HepG2 (cell line): ENCODE measurements around the gene RPL41. TPM values are rescaled to one million over a fixed set of nuclear protein-coding genes. Genes with fewer than 3 reads are reported as not detected.
A peak's percentile ranks its signal among the peaks of the same experiment; 100 is the strongest.

Source experiments
- ATF1 ChIP-seq: IDR thresholded peaks from 2 replicates; pipeline ENCODE4 v1.6.1; 2016; ENCODE audit warnings: mild to moderate bottlenecking, control low read depth
- BHLHE40 ChIP-seq: IDR thresholded peaks from 2 replicates; pipeline ENCODE4 v1.6.1; 2011; ENCODE audit warnings: low read length, improper control_type of control experiment
- FOXA3 ChIP-seq: IDR thresholded peaks from 2 replicates; pipeline ENCODE4 v1.6.1; 2016; ENCODE audit warnings: missing genetic modification reagents, missing compliant biosample characterization
- HBP1 ChIP-seq: IDR thresholded peaks from 2 replicates; pipeline ENCODE4 v1.6.1; 2016; ENCODE audit warnings: low read depth, control low read depth
- HDAC1 ChIP-seq: sonication (generic); formaldehyde crosslinking; IDR thresholded peaks from 2 replicates; pipeline ENCODE4 v1.5.1; 2020; ENCODE audit warnings: mild to moderate bottlenecking, missing genetic modification reagents
- KLF16 ChIP-seq, 2 experiments: sonication (generic) in 1 of 2; formaldehyde crosslinking in 1 of 2; IDR thresholded peaks; 2 replicates each; pipeline versions ENCODE4 v1.6.1 to v1.8.0; 2016 to 2023; ENCODE audit warnings: missing genetic modification reagents in 2 of 2, missing compliant biosample characterization in 1 of 2
- NR2F6 ChIP-seq, 2 experiments: IDR thresholded peaks; 2 replicates each; pipeline ENCODE4 v1.6.1; 2016; ENCODE audit warnings: antibody characterized with exemption in 1 of 2, mild to moderate bottlenecking in 1 of 2
- SNAPC4 ChIP-seq: sonication (generic); formaldehyde crosslinking; IDR thresholded peaks from 2 replicates; pipeline ENCODE4 v1.4.0; 2020; ENCODE audit warnings: mild to moderate bottlenecking, missing genetic modification reagents
- SUZ12 ChIP-seq: fragments of 150-350 bp; IDR thresholded peaks from 2 replicates; pipeline ENCODE4 v1.6.1; 2014; ENCODE audit warnings: low read depth, low read length
- TAF1 ChIP-seq: sonication (generic); formaldehyde crosslinking; IDR thresholded peaks from 2 replicates; pipeline ENCODE4 v1.4.0; 2020; ENCODE audit warnings: missing genetic modification reagents
- TBX2 ChIP-seq: sonication (generic); formaldehyde crosslinking; IDR thresholded peaks from 2 replicates; pipeline ENCODE4 v1.5.0; 2020; ENCODE audit warnings: missing genetic modification reagents, mild to moderate bottlenecking, borderline replicate concordance
- TEAD2 ChIP-seq: sonication (generic); formaldehyde crosslinking; IDR thresholded peaks from 2 replicates; pipeline ENCODE4 v1.9.0; 2021; ENCODE audit warnings: missing genetic modification reagents
- YEATS4 ChIP-seq: sonication (generic); formaldehyde crosslinking; IDR thresholded peaks from 2 replicates; pipeline ENCODE4 v1.4.0; 2020; ENCODE audit warnings: missing genetic modification reagents, borderline replicate concordance
- ZBTB3 ChIP-seq: sonication (generic); formaldehyde crosslinking; IDR thresholded peaks from 2 replicates; pipeline ENCODE4 v1.4.0; 2020; ENCODE audit warnings: low read depth, mild to moderate bottlenecking, moderate library complexity, missing genetic modification reagents, borderline replicate concordance
- ZFP90 ChIP-seq: sonication (generic); formaldehyde crosslinking; IDR thresholded peaks from 2 replicates; pipeline ENCODE4 v1.8.0; 2022; ENCODE audit warnings: missing genetic modification reagents, mild to moderate bottlenecking, inconsistent platforms, borderline replicate concordance
- ZNF136 ChIP-seq: sonication (generic); formaldehyde crosslinking; IDR thresholded peaks from 2 replicates; pipeline ENCODE4 v1.8.1; 2022; ENCODE audit warnings: low read depth, mild to moderate bottlenecking, moderate library complexity, missing genetic modification reagents
- ZNF574 ChIP-seq: sonication (generic); formaldehyde crosslinking; IDR thresholded peaks from 2 replicates; pipeline ENCODE4 v1.4.0; 2020; ENCODE audit warnings: missing genetic modification reagents
- ZNF800 ChIP-seq: sonication (generic); formaldehyde crosslinking; IDR thresholded peaks from 2 replicates; pipeline ENCODE4 v1.4.0; 2020; ENCODE audit warnings: missing genetic modification reagents
- polyA plus RNA-seq, 8 experiments: library from polyadenylated mRNA; depleted of rRNA in 3 of 8; stranded (reverse) in 7 of 8; unstranded in 1 of 8; fragments of >200 nt; fragmentation: Illumina TruSeq in 4 of 8; extraction: Trizol in 4 of 8; gene quantifications; 2 replicates each; pipeline versions ENCODE4 v1.2.1 to v1.2.3, GENCODE V29; 2011 to 2016; ENCODE audit warnings: low read depth in 4 of 8, missing spikeins in 1 of 8, mixed read lengths in 1 of 8; ENCODE audit not compliant: insufficient read depth in 1 of 8
- total RNA-seq, 5 experiments: library from RNA; depleted of rRNA; stranded (reverse); fragments of >200 nt; fragmentation: Illumina TruSeq; extraction: Trizol; gene quantifications; 2 replicates each; pipeline ENCODE4 v1.2.3, GENCODE V29; 2016; ENCODE audit warnings: low read depth in 1 of 5

RPL41 gene
- total and polyA plus RNA-seq, 2 of the 13 experiments (the other 11 are each of a cell fraction or from before 2014, with no cell fraction given): 4,012 to 7,670 TPM

GRCh38 chr12:56152132-56152755 is 35.8 kb downstream of the RPL41 start, which contains the start of gene MYL6B (continued):
- TF ChIP-seq ZNF800 (no peak; the same call in 1 of the 2 replicates), ZNF574 (CRISPR knock-in tag) (peak; percentile 96), SUZ12 (peak; percentile 73), ZFP90 (peak; percentile 67; the same call in 1 of the 2 replicates), TEAD2 (CRISPR knock-in tag) (no peak), HBP1 (CRISPR knock-in tag) (0 out of 2 replicates have a peak, but pooled peaks have one; percentile 53), SNAPC4 (peak; percentile 27; the same call in 1 of the 2 replicates), ZNF136 (CRISPR knock-in tag) (0 out of 2 replicates have a peak, but pooled peaks have one; percentile 42), NR2F6 (IDR thresholded peaks at IDR 0.05) (no peak), NR2F6 (CRISPR knock-in tag; IDR thresholded peaks at IDR 0.05) (peak; percentile 28; the same call in 1 of the 2 replicates), ATF1 (peak; percentile 56; the same call in 1 of the 2 replicates), TBX2 (peak; percentile 47; the same call in 1 of the 2 replicates), HDAC1 (peak; percentile 72), TAF1 (CRISPR knock-in tag) (peak; percentile 70; the same call in 1 of the 2 replicates), BHLHE40 (peak; percentile 82), ZBTB3 (CRISPR knock-in tag) (no peak), KLF16 (CRISPR knock-in tag; IDR thresholded peaks at IDR 0.05) (peak in 1 of 2 experiments; percentile 28; a peak in 1 of 4 replicates), YEATS4 (peak; percentile 77), FOXA3 (peak; percentile 38; the same call in 1 of the 2 replicates)
